Measurements from ENCODE around the gene CDC42BPG. TPM values are rescaled to one million over a fixed set of nuclear protein-coding genes. Genes with fewer than 3 reads are reported as not detected.
A peak's percentile ranks its signal among the peaks of the same experiment; 100 is the strongest.

The CDC42BPG gene
- total RNA-seq, 4 donors from 2014 or later = 0.33 to 0.46 (median 0.39) TPM; not detected in 1

- H3K36me3 ChIP-seq = peaks cover 22 to 67% (median 56%) of the 10 kb centered on the region in 4 donors
- no peak for TF ChIP-seq POLR2A (IDR thresholded peaks at IDR 0.05; ENCODE audit: low read depth)
- no peak for TF ChIP-seq EP300 (IDR thresholded peaks at IDR 0.05)
- no peak for TF ChIP-seq POLR2AphosphoS5 (IDR thresholded peaks at IDR 0.05)
- TF ChIP-seq CTCF (IDR thresholded peaks at IDR 0.05) = no peak
- peaks cover 20 to 38% (median 29%) of the 10 kb centered on the region in 4 donors for H3K4me1 ChIP-seq
- H3K4me3 ChIP-seq = no peak overlapping the region
- no peak for DNase-seq (ENCODE audit: extremely low spot score)
- H3K27ac ChIP-seq (replicated peaks in 1 of 4) = peak overlapping the region in 3 of 4 donors; percentile 85 to 93 (median 87)
- intact Hi-C loops (cut with DNase I) = no loop called here
- no peaks in the 10 kb centered on the region for H3K9me3 ChIP-seq
- H3K27me3 ChIP-seq = no peaks in the 10 kb centered on the region
- 81% methylated on average over 8 of the region's 9 CpGs for WGBS
Measured at GRCh38 chr11:64801158-64801464, 43.3 kb downstream of the CDC42BPG start.

- 84% methylated on average over 14 of the region's 26 CpGs for WGBS
- intact Hi-C loops (cut with DNase I) = no loop called here
- Histone ChIP-seq H3K27me3 (no peaks in the 10 kb centered on the region), H3K36me3 (peaks cover 25 to 67% (median 56%) of the 10 kb centered on the region in 4 donors), H3K9me3 (no peaks in the 10 kb centered on the region), H3K27ac (replicated peaks in 1 of 4) (peak overlapping the region in 3 of 4 donors; percentile 51 to 93 (median 87)), H3K4me1 (peaks cover 20 to 38% (median 29%) of the 10 kb centered on the region in 4 donors), H3K4me3 (no peak overlapping the region)
- no peak for DNase-seq (ENCODE audit: extremely low spot score)
- no peak for TF ChIP-seq CTCF (IDR thresholded peaks at IDR 0.05)
- TF ChIP-seq POLR2A (IDR thresholded peaks at IDR 0.05; ENCODE audit: low read depth) = no peak
- TF ChIP-seq POLR2AphosphoS5 (IDR thresholded peaks at IDR 0.05) = no peak
- no peak for TF ChIP-seq EP300 (IDR thresholded peaks at IDR 0.05)
Measured at GRCh38 chr11:64800303-64801157, 43.9 kb downstream of the CDC42BPG start.

- Histone ChIP-seq H3K9me3 (no peaks in the 10 kb centered on the region), H3K4me1 (peaks cover 20 to 37% (median 29%) of the 10 kb centered on the region in 4 donors), H3K27me3 (no peaks in the 10 kb centered on the region), H3K4me3 (no peak overlapping the region), H3K36me3 (peaks cover 20 to 66% (median 51%) of the 10 kb centered on the region in 4 donors), H3K27ac (replicated peaks in 1 of 4) (no peak overlapping the region)
- no peak for DNase-seq (ENCODE audit: extremely low spot score)
- TF ChIP-seq CTCF (IDR thresholded peaks at IDR 0.05) (no peak), POLR2A (IDR thresholded peaks at IDR 0.05; ENCODE audit: low read depth) (no peak), POLR2AphosphoS5 (IDR thresholded peaks at IDR 0.05) (no peak), EP300 (IDR thresholded peaks at IDR 0.05) (no peak)
- intact Hi-C loops (cut with DNase I) = no loop called here
- 62% methylated on average over 9 of the region's 14 CpGs for WGBS
Measured at GRCh38 chr11:64799623-64800302, 44.7 kb downstream of the CDC42BPG start.

GRCh38 chr11:64799256-64799622, 45.2 kb downstream of the CDC42BPG start:
- TF ChIP-seq CTCF (IDR thresholded peaks at IDR 0.05) (no peak), EP300 (IDR thresholded peaks at IDR 0.05) (no peak), POLR2AphosphoS5 (IDR thresholded peaks at IDR 0.05) (no peak), POLR2A (IDR thresholded peaks at IDR 0.05; ENCODE audit: low read depth) (no peak)
- H3K4me1 ChIP-seq = peaks cover 15 to 32% (median 24%) of the 10 kb centered on the region in 4 donors
- H3K27me3 ChIP-seq = no peaks in the 10 kb centered on the region
- WGBS = 98% methylated on average over 6 of the region's 7 CpGs
- no peaks in the 10 kb centered on the region for H3K9me3 ChIP-seq
- H3K27ac ChIP-seq (replicated peaks in 1 of 4) = no peak overlapping the region
- no peak for DNase-seq (ENCODE audit: extremely low spot score)
- H3K4me3 ChIP-seq = no peak overlapping the region
- H3K36me3 ChIP-seq = peaks cover 15 to 63% (median 48%) of the 10 kb centered on the region in 4 donors
- intact Hi-C loops (cut with DNase I) = no loop called here

Data from esophagus muscularis mucosa (tissue), 4 donors.